Spleen (tissue), 7 donors: ENCODE measurements around the gene DHRS1.

Experiments
- POLR2A ChIP-seq, 3 donors: fragments of 450-650 bp; IDR thresholded peaks; one replicate each; pipeline ENCODE4 v1.5.1; 2017; ENCODE audit warnings: antibody characterized with exemption in 3 of 3, mild to moderate bottlenecking in 1 of 3
- TF ChIP-seq, protein P1 (sequence below), 11 experiments: fragments of 200-600 bp in 7 of 11; fragments of 450-650 bp in 4 of 11; sonication (generic) in 4 of 11; IDR thresholded peaks in 8 of 11; conservative IDR thresholded peaks in 3 of 11; 1 replicate in 7 of 11; 2 replicates in 4 of 11; pipeline versions ENCODE4 v1.4.0 to v1.8.0; 2016 to 2021; ENCODE audit warnings: antibody characterized with exemption in 11 of 11, inconsistent platforms in 4 of 11, mild to moderate bottlenecking in 1 of 11
- donor health status: DM: no; HTN: no; CAD: no; lungs with moderate emphysema.
- donor health status: DM: no; HTN: no; CAD: no.
- donor health status: DM: no; HTN: no; CAD: no.

- TF ChIP-seq POLR2A (IDR thresholded peaks at IDR 0.05), result no peak
- TF ChIP-seq, protein P1, sequence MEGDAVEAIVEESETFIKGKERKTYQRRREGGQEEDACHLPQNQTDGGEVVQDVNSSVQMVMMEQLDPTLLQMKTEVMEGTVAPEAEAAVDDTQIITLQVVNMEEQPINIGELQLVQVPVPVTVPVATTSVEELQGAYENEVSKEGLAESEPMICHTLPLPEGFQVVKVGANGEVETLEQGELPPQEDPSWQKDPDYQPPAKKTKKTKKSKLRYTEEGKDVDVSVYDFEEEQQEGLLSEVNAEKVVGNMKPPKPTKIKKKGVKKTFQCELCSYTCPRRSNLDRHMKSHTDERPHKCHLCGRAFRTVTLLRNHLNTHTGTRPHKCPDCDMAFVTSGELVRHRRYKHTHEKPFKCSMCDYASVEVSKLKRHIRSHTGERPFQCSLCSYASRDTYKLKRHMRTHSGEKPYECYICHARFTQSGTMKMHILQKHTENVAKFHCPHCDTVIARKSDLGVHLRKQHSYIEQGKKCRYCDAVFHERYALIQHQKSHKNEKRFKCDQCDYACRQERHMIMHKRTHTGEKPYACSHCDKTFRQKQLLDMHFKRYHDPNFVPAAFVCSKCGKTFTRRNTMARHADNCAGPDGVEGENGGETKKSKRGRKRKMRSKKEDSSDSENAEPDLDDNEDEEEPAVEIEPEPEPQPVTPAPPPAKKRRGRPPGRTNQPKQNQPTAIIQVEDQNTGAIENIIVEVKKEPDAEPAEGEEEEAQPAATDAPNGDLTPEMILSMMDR (IDR thresholded peaks at IDR 0.05 in 8 of 11, conservative IDR thresholded peaks at IDR 0.05 in 3 of 11), result no peak
These were observed 23.1 kb upstream of the DHRS1 start for GRCh38 chr14:24322672-24323071.
